Measurements from ENCODE around the gene ALDH4A1.
"Not testable (repeated sequence)": the region's sequence is repeated elsewhere in the genome, so short reads cannot be mapped to it uniquely, and the experiment has no call there.

ALDH4A1 gene

DNA sequence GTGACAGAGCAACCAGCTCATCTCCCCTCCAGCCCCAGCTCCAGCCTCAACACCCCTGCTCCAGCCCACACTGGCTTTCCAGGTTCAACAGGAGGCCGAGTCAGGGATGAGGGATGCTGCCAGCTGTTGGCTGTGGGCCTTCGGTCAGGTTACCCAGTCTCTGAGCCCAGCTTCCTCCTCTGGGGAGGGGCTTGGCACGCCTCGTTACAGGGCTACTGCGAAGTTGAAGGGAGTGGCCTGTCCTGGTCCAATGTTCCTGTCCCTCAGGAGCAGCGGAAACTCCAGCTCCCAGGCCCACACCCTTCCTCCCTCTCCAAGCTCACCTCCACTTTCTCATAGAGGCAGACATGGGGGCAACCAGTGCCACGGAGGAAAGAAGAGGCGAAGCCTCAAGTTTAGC lies 27.8 kb downstream of the ALDH4A1 start:
- DNase-seq = no peak

DNA sequence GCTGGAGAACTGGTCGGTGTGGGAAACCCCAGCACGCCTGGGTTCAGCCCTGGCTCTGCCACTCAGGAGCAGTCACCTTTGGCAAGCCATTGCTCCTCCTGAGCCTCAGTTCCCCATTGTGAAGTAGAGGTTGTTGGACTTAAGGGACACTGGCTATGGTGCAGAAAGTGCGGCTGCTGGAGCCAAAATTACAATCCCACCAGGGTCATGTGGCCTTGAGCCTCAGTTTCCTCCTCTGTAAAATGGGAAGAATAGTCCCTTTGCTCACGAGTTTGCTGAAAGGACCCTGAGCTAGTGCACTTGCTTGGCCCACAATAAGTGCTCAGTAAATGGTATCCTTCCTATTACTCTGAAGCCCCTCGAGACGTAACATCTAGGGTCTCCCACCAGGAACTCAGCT lies 28.3 kb downstream of the ALDH4A1 start:
- DNase-seq = no peak

DNA sequence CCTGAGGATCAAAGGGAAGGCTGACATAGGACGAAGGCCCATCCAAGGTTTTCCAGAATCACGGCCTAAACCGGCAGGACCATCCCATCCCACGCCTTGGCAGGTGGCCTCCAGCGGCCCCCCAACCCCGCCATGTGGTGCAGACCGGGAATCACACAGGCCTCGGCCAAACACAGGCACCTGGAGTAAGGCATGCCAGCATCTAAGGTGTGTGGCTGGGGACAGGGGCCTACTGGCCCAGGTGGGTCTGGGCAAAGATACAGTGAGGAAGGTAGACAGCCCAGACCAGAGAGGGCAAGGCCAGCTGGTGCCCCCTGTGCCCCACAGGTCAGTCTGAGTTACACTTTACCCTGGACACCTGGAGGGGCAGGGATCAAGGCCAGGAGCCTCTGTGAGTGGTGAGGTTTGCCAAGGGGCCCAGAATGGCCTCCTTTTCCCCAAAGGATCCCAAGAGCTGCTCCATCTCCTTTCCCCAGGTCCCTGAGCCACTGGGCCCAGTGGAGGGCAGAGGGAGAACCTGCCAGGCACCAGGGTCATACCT lies 30.2 kb downstream of the ALDH4A1 start:
- DNase-seq = no peak

DNA sequence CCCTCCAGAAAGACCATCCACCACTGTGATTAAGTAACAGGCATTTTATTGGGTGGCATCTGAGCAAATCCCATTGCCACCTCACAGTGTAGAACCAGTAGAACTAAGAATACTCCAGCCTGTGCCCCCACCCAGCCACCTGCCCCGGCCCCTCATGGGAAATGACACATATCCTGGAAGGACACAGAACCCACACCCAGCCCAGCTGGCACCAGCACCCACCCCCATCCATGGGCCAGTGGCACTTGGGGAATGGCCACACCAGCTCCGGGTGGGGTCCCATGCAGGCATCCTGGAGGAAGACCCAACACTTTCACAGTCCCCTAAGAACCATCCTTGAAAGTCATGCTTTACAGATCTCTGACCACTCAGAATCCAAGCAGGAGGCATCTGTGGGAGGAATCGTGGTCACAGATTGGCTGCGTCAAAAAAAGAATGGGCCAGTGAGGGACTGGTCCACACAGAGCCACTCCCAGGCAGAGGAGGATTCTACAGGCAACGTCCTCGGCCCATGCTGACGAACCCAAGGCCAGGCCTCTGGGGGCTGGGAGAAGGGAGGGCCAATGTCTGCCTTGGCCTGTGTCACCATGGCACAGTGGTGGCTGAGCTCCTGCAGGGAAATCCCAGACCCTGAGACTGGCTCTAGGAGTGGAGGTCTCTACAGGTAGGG lies 30.8 kb downstream of the ALDH4A1 start:
- no peak for DNase-seq

DNA sequence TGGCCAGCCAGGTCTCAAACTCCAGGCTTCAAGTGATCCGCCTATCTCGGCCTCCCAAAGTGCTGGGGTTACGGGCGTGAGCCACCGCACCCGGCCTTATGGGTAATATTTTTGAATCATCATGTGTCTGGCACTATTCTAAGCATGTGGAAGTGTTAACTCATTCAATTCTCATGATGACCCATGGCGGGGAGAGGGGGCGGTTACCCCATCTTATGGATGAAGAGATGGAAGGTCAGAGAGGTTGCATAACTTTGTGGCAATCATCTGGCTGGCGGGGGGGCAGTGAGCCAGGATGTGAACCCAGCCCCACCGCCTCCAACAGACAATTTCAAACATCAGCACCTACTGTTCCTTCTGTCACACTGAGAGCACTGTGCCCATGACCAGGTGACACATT lies 31.4 kb downstream of the ALDH4A1 start:
- DNase-seq = no peak

DNA sequence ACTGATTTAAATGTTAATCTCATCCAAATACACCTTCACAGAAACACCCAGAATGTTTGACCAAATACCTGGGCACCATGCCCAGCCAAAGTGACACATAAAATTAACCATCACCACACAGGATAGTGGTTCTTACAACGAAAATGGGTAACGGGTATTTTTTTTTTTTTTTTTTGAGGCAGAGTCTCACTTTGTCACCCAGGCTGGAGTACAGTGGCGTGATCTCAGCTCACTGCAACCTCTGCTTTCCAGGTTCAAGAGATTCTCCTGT lies 31.8 kb downstream of the ALDH4A1 start:
- not testable (repeated sequence) for DNase-seq

DNA sequence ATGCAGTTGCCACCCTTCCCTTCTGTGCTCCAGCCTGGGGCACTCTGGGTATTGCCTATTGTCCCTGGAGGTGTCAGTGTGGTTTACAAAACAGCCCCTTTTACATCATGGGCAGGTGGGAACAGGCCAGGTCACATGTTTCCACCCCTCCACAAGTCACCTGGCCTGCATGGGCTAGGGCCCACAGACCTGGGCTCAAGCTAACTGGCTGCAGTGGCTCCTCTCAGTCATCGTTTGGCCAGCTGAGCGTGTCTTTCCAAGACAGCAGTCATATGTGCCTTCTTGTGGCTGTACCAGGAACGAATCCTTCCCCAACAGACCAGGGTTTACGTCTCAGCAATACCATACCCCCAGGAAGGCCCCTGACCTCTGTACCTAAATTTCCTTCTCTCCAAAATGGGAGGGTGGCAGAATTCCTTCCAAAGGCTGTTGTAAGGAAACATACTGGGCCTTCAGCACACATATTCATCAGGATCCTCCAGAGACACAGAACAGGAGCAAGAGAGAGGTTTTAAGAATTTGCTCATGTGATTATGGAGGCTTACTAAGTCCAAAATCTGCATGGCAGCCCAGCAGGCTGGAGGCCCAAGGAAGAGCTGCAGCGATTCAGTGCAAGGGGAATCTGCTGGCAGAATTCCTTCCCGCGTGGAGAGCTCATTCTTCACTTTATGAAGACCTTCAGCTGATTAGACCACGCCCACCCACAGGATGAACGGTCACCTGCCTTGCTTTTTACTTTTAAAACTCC lies 32.3 kb downstream of the ALDH4A1 start:
- DNase-seq = no peak

DNA sequence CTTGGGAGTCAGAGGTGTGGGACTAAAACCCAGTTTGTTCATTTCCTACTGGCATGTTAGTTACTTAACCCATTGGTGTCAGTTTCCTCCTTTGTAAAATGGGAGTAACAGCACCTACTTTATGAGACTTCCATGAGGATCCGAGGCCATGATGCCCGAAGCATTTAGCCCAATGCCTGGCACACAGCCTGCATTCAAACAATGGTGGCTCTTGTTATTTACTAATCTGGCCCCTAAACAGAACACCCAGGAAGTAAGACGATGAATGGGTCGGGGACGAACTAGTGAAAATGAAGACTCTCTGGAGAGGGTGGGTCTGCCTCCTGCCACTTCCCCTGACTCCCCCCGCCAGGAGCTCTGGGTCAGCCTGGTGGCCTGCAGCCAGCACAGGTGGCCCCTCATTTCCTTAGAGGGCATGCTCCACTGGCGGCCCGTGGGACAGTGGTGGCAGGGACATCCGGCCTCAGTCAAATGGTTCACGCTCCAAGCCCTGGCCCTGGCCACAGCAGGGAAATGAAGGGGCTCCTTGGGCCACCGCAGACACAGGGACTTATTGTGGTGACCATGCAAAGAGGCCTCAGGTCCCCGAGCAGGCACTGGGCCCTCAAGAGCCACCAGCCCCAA lies 33.4 kb downstream of the ALDH4A1 start:
- DNase-seq = no peak

DNA sequence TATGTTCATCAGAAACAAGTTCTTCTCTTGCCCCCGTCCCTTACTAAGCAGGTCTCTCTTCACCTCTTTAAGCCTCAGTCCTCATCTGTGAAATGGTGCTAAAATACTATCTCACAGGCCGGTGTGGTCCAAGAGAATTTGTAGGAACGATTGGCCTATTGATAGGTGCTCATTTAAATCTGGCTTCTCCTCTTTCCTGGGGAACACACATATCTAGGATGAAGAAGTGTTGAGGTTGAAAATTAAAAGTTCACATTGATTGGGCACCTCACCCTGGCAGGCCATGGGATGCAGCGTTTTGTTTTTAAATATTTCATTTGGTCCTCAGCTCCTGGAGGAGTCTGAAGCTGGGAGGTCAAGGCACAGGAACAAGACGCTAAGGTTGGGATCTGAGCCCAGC lies 34.0 kb downstream of the ALDH4A1 start:
- DNase-seq = no peak

DNA sequence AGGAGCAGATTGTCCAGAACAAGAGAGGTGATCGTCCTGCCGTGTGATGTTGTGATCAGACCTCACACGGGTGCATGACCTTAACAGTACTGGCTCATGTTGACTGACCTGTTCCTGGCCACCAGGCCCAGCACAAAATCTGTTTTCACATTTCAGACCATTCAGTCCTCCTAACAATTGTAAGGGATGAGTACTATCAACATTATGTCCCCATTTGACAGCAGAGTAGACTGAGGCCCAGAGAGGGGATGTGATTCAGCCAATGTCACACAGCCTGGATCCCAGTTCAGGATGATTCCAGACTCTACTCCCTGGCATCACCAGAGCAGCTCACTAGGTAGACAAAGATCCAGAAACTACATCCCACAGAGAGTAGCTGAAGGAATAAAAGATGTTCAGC lies 35.5 kb downstream of the ALDH4A1 start:
- no peak for DNase-seq

DNA sequence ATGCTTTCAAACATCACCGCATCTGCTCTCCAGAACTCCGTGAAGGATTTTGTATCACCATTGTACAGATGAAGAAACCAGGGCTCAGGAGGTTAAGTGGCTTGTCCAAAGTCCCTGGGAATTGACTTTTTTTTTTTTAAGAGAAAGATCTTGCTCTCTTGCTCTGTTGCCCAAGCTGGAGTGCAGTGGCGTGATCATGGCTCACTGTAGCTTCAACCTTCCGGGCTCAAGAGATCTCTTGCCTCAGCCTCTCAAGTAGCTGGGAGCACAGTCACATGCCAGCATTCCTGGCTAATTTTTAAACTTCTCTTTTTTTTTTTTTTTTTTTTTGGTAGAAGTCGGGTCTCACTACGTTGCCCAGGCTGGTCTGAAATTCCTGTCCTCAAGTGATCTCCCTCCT lies 36.0 kb downstream of the ALDH4A1 start:
- DNase-seq = no peak

DNA sequence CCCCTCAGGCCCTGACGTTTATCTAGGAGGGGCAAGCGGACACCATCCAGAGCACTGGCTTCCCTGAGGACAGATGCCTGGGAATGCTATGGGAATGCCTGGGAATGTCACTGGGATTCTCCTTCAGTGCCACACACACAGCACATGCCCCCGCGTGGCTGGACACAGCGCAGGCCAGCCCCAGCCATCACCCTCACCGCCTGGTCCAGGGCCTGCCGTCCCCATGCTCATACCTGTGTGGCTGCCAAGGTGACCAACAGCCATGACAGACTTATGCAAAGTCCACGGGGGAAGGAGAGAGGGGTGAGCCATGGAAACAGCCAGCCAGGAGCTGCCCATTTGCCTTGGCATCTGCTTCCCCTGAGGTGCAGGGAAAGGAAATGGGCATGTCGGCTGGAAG lies 37.2 kb downstream of the ALDH4A1 start:
- no peak for DNase-seq

DNA sequence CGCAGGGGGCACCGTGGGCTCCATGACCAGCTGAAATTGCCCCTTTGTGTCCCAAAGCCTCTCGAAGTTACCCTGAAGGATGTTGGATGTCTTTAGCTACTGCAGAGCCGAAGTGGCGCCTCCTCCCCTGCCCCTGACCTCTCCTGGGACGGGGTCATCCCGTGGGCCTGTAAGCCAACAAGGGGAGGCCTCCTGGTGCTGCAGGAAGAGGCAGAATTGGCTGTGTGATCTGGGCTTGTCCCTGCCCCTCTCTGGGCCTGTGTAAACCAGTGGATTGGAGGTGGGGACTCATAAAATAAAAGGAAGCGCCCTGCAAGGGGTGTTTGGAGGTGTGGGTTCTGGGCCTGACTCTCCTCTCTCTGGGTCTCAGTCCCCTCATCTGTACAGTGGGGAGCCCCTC lies 40.8 kb downstream of the ALDH4A1 start:
- no peak for DNase-seq

DNA sequence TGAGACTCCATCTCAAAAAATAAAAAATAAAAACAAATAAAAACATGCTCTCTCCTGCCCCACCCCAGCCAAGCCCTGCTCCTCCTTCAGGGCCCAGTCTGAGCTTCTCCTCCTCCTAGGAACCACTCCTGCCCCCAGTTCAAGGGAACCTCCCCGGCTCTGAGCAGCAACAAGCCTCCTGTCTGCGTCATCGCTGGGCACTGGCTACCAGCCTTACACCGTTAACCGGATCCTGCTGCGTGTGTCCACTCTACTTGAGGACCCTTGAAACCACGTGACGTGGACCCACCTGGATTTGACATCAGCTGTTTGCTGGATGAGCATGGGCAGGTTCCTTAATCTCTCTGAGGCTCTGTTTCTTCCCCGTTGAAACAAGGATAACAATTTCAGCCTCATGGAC lies 41.3 kb downstream of the ALDH4A1 start:
- DNase-seq = no peak

DNA sequence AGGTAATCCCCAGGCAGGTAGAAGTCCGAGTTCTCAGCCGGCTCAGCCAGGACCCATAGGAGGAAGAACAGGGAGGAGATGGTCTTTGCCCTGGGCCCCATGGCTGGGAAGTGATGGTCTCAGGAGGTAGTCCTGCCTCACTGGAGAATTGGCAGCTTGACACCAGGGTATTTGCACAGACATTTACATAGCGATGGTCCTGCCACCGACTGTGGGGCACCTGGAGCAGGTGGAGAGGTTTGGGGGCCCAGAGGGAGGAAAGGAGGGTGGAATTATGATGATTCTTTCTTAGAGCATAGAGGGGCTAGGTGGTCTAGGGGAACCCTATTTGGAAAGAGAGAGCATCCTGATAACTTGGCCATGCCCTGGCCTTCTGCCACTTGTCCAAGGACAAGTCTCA lies 42.8 kb downstream of the ALDH4A1 start, which contains the start of gene TAS1R2:
TSS of gene TAS1R2 (minus strand) at position 101 of the 400 bp plus-strand sequence. CDS start at position 101, 0 bp downstream.
- no peak for DNase-seq

DNA sequence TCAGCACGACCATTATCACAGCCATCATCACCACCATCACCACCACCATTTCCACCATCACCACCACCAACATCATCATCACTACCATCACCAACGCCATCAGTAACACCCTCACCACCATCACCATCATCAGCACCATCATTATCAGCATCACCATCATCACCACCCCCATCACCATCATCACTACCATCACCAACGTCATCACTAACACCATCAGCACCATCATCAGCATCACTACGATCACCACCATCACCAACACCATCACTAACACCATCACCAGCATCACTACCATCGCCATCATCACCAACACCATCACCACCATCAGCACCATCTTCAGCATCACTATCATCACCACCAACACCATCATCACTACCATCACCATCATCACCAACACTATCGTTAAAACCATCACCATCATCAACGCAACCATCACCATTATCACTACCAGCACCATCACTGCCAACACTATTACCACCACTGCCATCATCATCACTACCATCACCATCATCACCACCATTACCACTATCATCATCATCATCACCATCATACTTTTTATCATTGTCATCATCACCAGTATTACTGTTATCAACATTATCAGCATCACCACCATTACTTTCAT lies 44.2 kb downstream of the ALDH4A1 start:
- no peak for DNase-seq

DNA sequence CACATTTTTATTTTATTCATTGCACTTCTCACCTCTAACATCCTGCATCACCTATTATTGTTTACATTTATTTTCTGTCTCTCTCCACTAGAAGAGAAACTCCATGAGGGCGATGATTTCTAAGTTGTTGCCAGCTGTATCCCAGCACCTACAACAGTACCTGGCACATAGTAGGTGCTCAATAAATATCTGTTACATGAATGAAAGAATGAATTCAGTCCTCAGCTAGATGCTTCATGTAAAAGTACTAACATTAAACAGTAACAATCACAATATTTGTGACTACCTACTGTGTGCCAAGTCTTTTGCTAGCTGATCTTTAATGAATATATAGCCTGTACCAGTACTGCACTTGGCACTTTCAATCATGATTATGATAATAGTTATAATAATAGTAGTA lies 45.9 kb downstream of the ALDH4A1 start:
- DNase-seq = no peak

DNA sequence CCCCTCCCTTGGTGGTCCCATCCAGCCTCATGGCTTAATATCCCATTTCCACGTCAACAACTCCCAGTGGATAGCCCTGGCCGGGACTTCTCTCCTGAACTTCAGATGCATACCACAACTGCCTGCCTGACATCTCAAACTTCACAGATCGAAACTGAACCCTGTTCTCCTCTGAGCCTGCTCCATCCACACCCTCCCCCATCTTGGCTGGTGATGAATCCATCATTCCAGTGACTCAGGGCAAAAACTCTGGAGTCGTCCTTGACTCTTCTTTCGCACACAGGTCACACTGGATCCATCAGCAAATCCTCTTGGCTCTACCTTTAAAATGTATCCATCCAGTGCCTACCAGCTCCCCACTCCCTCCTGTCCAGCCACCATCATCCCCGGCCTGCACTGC lies 46.8 kb downstream of the ALDH4A1 start:
- no peak for DNase-seq

DNA sequence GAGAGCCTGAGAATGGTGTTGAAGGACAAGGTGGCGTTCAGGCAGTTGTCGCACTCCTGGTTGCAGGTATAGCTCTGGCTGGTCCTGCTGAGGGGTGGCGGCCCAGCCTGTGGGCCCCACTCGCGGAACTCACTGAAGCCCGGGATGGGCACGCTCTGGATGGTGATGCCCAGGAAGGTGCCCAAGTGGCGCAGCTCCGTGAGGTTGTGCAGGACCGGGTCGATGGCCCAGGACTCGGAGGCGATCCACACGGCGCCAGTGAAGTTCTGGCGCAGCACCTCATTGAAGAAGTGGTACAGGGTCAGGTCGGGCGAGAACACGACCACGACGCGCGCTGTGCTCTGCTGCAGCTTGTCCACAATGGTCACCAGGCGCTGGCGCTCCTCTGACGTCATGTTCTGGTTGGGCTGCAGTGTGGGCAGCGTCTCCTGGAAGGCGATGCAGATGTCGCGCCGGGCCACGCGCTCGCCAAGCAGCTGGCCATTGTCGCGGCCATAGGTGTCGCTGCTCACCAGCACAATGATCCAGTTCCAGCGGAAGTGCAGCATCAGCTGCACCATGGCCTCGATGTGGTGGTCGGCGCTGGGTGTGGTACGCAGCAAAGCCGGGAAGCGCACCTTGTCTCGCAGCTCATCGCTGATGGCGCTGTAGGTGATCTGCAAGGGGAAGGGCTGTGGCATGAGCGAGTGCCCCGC lies 47.9 kb downstream of the ALDH4A1 start:
- no peak for DNase-seq

DNA sequence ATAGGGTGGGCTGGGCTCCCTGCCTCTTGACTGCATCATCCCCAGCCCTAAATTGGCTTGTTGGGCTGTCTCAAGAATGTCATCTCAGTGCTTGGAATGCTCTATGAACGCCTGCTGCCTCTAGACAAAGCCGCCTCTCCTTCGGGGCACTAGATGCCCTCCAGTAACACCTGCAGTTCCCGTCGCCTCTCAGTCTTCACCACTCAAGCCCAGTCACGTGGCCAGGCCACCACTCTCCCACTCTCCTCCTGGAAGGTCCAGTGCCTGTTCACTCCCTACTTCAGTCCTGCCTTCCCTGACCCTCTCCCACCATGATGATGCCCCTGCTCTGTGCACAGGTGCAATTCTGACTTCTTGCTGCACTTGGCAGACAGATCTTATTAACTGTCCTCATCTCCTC lies 49.9 kb downstream of the ALDH4A1 start:
- no peak for DNase-seq

DNA sequence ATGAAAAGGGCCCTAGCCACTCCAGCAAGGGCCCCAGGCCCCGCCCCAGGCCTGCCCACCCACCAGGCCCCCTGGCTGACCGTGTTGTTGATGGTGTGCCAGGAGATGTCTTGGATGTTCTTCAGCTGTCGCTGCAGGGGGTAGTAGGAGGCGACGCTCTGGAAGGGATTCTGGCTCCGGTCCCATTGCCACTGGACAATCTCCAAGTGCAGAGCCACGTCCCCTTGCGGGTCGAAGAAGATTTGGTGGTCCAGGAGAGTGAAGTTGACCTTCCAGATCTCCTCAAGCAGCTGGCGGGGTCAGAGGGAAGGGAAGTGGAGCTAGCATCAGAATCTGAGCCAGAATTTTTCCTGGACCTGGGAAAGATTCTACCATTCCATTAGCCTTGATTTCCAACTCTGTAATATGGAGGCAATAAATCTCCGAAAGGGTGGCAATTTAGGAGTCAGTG lies 53.1 kb downstream of the ALDH4A1 start:
- no peak for DNase-seq

DNA sequence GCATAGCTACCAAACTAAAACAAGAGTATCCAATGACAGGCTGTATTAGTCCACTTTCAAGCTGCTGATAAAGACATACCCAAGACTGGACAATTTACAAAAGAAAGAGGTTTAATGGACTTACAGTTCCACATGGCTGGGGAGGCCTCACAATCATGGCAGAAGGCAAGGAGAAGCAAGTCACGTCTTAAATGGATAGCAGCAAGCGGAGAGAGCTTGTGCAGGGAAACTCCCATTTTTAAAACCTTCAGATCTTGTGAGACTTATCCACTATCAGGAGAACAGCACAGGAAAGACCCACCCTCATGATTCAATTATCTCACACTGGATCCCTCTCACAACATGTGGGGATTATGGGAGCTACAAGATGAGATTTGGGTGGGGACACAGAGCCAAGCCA lies 54.6 kb downstream of the ALDH4A1 start:
- not testable (repeated sequence) for DNase-seq

DNA sequence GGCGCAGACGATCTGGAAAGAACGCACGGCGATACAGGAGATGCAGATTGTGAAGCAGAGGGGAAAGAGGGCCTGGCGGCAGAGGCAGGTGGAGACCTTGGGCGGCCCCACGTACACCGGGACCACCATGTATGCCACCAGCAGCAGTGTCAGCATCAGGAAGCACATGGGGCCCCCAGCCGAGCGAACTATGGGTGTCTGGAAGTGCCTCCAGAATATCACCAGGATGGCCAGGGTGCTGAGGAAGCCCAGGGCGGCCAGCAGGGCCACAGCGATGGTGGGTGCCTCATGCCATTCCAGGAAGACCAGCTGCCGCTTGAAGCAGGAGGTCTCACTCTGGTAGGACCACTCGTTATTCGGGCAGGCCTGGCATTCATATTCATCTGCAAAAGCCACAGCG lies 62.2 kb downstream of the ALDH4A1 start:
- no peak for DNase-seq

All from NCI-H2081 (cell line).